Suprapubic skin (tissue), 4 donors: ENCODE results near the gene LRRN4. TPM values are rescaled to one million over a fixed set of nuclear protein-coding genes. Genes with fewer than 3 reads are reported as not detected.

Source experiments
- DNase-seq, 2 donors: peaks; one replicate each; pipeline ENCODE4 v3.0.0-alpha.2; 2019; ENCODE audit warnings: low spot score in 2 of 2
- H3K27ac ChIP-seq: fragments of 200-600 bp; sonication (generic); one replicate; pipeline ENCODE4 v1.5.1; 2019
- H3K27me3 ChIP-seq: fragments of 200-600 bp; sonication (generic); one replicate; pipeline ENCODE4 v1.5.1; 2019
- H3K36me3 ChIP-seq: fragments of 200-600 bp; sonication (generic); one replicate; pipeline ENCODE4 v1.5.1; 2019
- H3K4me1 ChIP-seq: fragments of 200-600 bp; sonication (generic); one replicate; pipeline ENCODE4 v1.5.1; 2019
- H3K4me3 ChIP-seq: fragments of 200-600 bp; sonication (generic); one replicate; pipeline ENCODE4 v1.5.1; 2019; ENCODE audit warnings: mild to moderate bottlenecking
- H3K9me3 ChIP-seq: fragments of 200-600 bp; sonication (generic); one replicate; pipeline ENCODE4 v1.5.1; 2019
- CTCF ChIP-seq, 2 donors: fragments of 200-600 bp in 1 of 2; fragments of 450-650 bp in 1 of 2; sonication (generic) in 1 of 2; IDR thresholded peaks; one replicate each; pipeline ENCODE4 v1.5.1; 2016 to 2019; ENCODE audit warnings: antibody characterized with exemption in 2 of 2, mild to moderate bottlenecking in 1 of 2, moderate library complexity in 1 of 2
- EP300 ChIP-seq: sonication (generic); formaldehyde crosslinking; IDR thresholded peaks from one replicate; pipeline ENCODE4 v1.6.1; 2017; ENCODE audit warnings: antibody characterized with exemption
- POLR2A ChIP-seq, 2 donors: fragments of 450-650 bp; IDR thresholded peaks; one replicate each; pipeline ENCODE4 v1.6.1; 2017; ENCODE audit warnings: antibody characterized with exemption in 2 of 2, mild to moderate bottlenecking in 2 of 2, moderate library complexity in 2 of 2
- POLR2AphosphoS5 ChIP-seq, 3 donors: sonication (generic); formaldehyde crosslinking; IDR thresholded peaks; one replicate each; pipeline ENCODE4 v1.6.1; 2017; ENCODE audit warnings: antibody characterized with exemption in 3 of 3
- WGBS: methylation state at CpG from one replicate; pipeline ENCODE4 v1.1.5; 2018; 5-methylcytosine and 5-hydroxymethylcytosine counted together
- total RNA-seq, 4 donors: library from RNA; depleted of rRNA; stranded (reverse); fragments of >200 nt; gene quantifications; one replicate each; pipeline ENCODE4 v1.1.0, GENCODE V29; 2016

Gene LRRN4
- under 1 TPM in 1 of 4 donors, not detected in 3; 0.80 TPM for total RNA-seq

- WGBS = 38% methylated on average over 13 of the region's 13 CpGs
These were observed at the start of gene LRRN4 for GRCh38 chr20:6053776-6054688. Gene LRRN4 (minus strand): TSS chr20:6054060. CDS start chr20:6052799, 1,261 bp downstream.

GRCh38 chr20:6103301-6103700, 49.4 kb upstream of the LRRN4 start:
- Histone ChIP-seq H3K9me3 (no peaks in the 10 kb centered on the region), H3K4me3 (no peak overlapping the region), H3K36me3 (peaks cover 11% of the 10 kb centered on the region), H3K27me3 (no peaks in the 10 kb centered on the region), H3K4me1 (no peaks in the 10 kb centered on the region), H3K27ac (no peak overlapping the region)
- WGBS = 83% methylated on average over 1 of the region's 1 CpG
- TF ChIP-seq EP300 = no peak
- TF ChIP-seq CTCF (IDR thresholded peaks at IDR 0.05) = no peak
- TF ChIP-seq POLR2AphosphoS5 (IDR thresholded peaks at IDR 0.05) = no peak
- DNase-seq = no peak

More at GRCh38 chr20:6053776-6054688, at the start of gene LRRN4:
- Histone ChIP-seq H3K4me1 (peaks cover 12% of the 10 kb centered on the region), H3K9me3 (no peaks in the 10 kb centered on the region), H3K36me3 (no peaks in the 10 kb centered on the region), H3K27ac (no peak within 1 kb of the TSS), H3K27me3 (peaks cover 27% of the 10 kb centered on the region), H3K4me3 (no peak within 1 kb of the TSS)
- no peak for TF ChIP-seq EP300
- no peak for TF ChIP-seq POLR2AphosphoS5 (IDR thresholded peaks at IDR 0.05)
- TF ChIP-seq CTCF (IDR thresholded peaks at IDR 0.05) = no peak
- no peak for TF ChIP-seq POLR2A (IDR thresholded peaks at IDR 0.05)
- DNase-seq = no peak

- H3K36me3 ChIP-seq = peaks cover 6% of the 10 kb centered on the region
- TF ChIP-seq CTCF (IDR thresholded peaks at IDR 0.05) (no peak), POLR2A (IDR thresholded peaks at IDR 0.05) (no peak), EP300 (no peak), POLR2AphosphoS5 (IDR thresholded peaks at IDR 0.05) (no peak)
- H3K9me3 ChIP-seq = no peaks in the 10 kb centered on the region
- DNase-seq = no peak
- H3K4me1 ChIP-seq = no peaks in the 10 kb centered on the region
- WGBS = 98% methylated on average over 2 of the region's 2 CpGs
- no peak overlapping the region for H3K27ac ChIP-seq
- no peaks in the 10 kb centered on the region for H3K27me3 ChIP-seq
- no peak overlapping the region for H3K4me3 ChIP-seq
These were observed 47.5 kb upstream of the LRRN4 start for GRCh38 chr20:6101346-6101745.

- Histone ChIP-seq H3K27me3 (no peaks in the 10 kb centered on the region), H3K36me3 (peaks cover 11% of the 10 kb centered on the region), H3K27ac (no peak overlapping the region), H3K4me1 (no peaks in the 10 kb centered on the region), H3K9me3 (no peaks in the 10 kb centered on the region), H3K4me3 (no peak overlapping the region)
- no peak for TF ChIP-seq EP300
- no peak for TF ChIP-seq CTCF (IDR thresholded peaks at IDR 0.05)
- no peak for TF ChIP-seq POLR2A (IDR thresholded peaks at IDR 0.05)
- no peak for TF ChIP-seq POLR2AphosphoS5 (IDR thresholded peaks at IDR 0.05)
- 89% methylated on average over 2 of the region's 2 CpGs for WGBS
- no peak for DNase-seq
These were observed 46.4 kb upstream of the LRRN4 start for GRCh38 chr20:6100246-6100645.

- peaks cover 8% of the 10 kb centered on the region for H3K36me3 ChIP-seq
- no peaks in the 10 kb centered on the region for H3K4me1 ChIP-seq
- H3K27me3 ChIP-seq = no peaks in the 10 kb centered on the region
- H3K9me3 ChIP-seq = no peaks in the 10 kb centered on the region
- no peak overlapping the region for H3K27ac ChIP-seq
- no peak for TF ChIP-seq EP300
- no peak for TF ChIP-seq POLR2AphosphoS5 (IDR thresholded peaks at IDR 0.05)
- no peak for TF ChIP-seq POLR2A (IDR thresholded peaks at IDR 0.05)
- no peak for TF ChIP-seq CTCF (IDR thresholded peaks at IDR 0.05)
- H3K4me3 ChIP-seq = no peak overlapping the region
- no peak for DNase-seq
These were observed 46.0 kb upstream of the LRRN4 start for GRCh38 chr20:6099819-6100218.
